SIG-M5 treated with dmso at 0.1 percent for 504 hours (cell line): ENCODE results near the gene FBXO4.

Experiments
- DNase-seq: peaks from one replicate; lab custom pipeline; 2025; ENCODE audit not compliant: unreplicated experiment; lab: John Stamatoyannopoulos, UW

FBXO4 gene

GRCh38 chr5:41924872-41925554 lies at the start of gene FBXO4:
TSS of gene FBXO4 (plus strand) at chr5:41925281. CDS start at chr5:41925310, 29 bp downstream.
- DNase-seq = peak; percentile 82

- no peak for DNase-seq
Measured at GRCh38 chr5:41876678-41877077, 48.4 kb upstream of the FBXO4 start.

GRCh38 chr5:41877408-41877807 lies 47.7 kb upstream of the FBXO4 start:
- DNase-seq = no peak

GRCh38 chr5:41878173-41878572 lies 46.9 kb upstream of the FBXO4 start:
- DNase-seq = no peak

- DNase-seq = no peak
Measured at GRCh38 chr5:41878643-41879478, 46.2 kb upstream of the FBXO4 start.

GRCh38 chr5:41882765-41883164 lies 42.3 kb upstream of the FBXO4 start:
- no peak for DNase-seq

GRCh38 chr5:41883243-41883642 lies 41.8 kb upstream of the FBXO4 start:
- no peak for DNase-seq

GRCh38 chr5:41883936-41884335 lies 41.1 kb upstream of the FBXO4 start:
- DNase-seq = no peak

GRCh38 chr5:41885286-41885685 lies 39.8 kb upstream of the FBXO4 start:
- no peak for DNase-seq

GRCh38 chr5:41891066-41891707 lies 33.9 kb upstream of the FBXO4 start:
- DNase-seq = no peak

GRCh38 chr5:41892031-41892430 lies 33.0 kb upstream of the FBXO4 start:
- DNase-seq = no peak

GRCh38 chr5:41893074-41893851 lies 31.8 kb upstream of the FBXO4 start:
- DNase-seq = no peak

GRCh38 chr5:41896230-41896629 lies 28.9 kb upstream of the FBXO4 start:
- DNase-seq = no peak

GRCh38 chr5:41903382-41903891 lies 21.6 kb upstream of the FBXO4 start:
- DNase-seq = no peak

GRCh38 chr5:41903892-41904799 lies 20.9 kb upstream of the FBXO4 start, which contains the start of gene RIMOC1:
TSS of gene RIMOC1 (plus strand) at chr5:41904344. CDS start at chr5:41904368, 24 bp downstream.
- peak; percentile 100 for DNase-seq

GRCh38 chr5:41906151-41906550 lies 18.9 kb upstream of the FBXO4 start:
- no peak for DNase-seq

- no peak for DNase-seq
Measured at GRCh38 chr5:41908374-41909079, 16.6 kb upstream of the FBXO4 start.

- DNase-seq = peak; percentile 29
Measured at GRCh38 chr5:41918105-41918504, 7.0 kb upstream of the FBXO4 start.

GRCh38 chr5:41921166-41921565 lies 3.9 kb upstream of the FBXO4 start:
- DNase-seq = peak; percentile 15
